H9 (cell line): ENCODE data around the gene MAP3K7CL. TPM values are rescaled to one million over a fixed set of nuclear protein-coding genes. Genes with fewer than 3 reads are reported as not detected.
A peak's percentile ranks its signal among the peaks of the same experiment; 100 is the strongest.

Source experiments
- DNase-seq: peaks from one replicate; pipeline ENCODE4 v3.0.0-alpha.2; 2017
- H2AFZ ChIP-seq: one replicate; pipeline ENCODE4 v1.6.1; 2013; ENCODE audit warnings: mild to moderate bottlenecking, low read length, control low read depth, moderate library complexity
- H2AK5ac ChIP-seq: 2 replicates; pipeline ENCODE4 v1.6.1; 2013; ENCODE audit warnings: low read length, control low read depth, mixed read lengths; ENCODE audit not compliant: insufficient read length
- H2BK120ac ChIP-seq: one replicate; pipeline ENCODE4 v1.6.1; 2013; ENCODE audit warnings: low read depth, mild to moderate bottlenecking, low read length, control low read depth, inconsistent platforms; ENCODE audit not compliant: poor library complexity, severe bottlenecking
- H2BK12ac ChIP-seq: 2 replicates; pipeline ENCODE4 v1.6.1; 2013; ENCODE audit warnings: low read length, control low read depth, mixed read lengths, low read depth; ENCODE audit not compliant: insufficient read length
- H2BK15ac ChIP-seq: 2 replicates; pipeline ENCODE4 v1.6.1; 2013; ENCODE audit warnings: low read depth, low read length, control low read depth
- H2BK20ac ChIP-seq: one replicate; pipeline ENCODE4 v1.6.1; 2013; ENCODE audit warnings: low read depth, mild to moderate bottlenecking, low read length, control low read depth, inconsistent platforms; ENCODE audit not compliant: poor library complexity, severe bottlenecking
- H2BK5ac ChIP-seq: 2 replicates; pipeline ENCODE4 v1.6.1; 2013; ENCODE audit warnings: low read length, control low read depth, mixed read lengths; ENCODE audit not compliant: insufficient read length
- H3K14ac ChIP-seq: 2 replicates; pipeline ENCODE4 v1.6.1; 2013; ENCODE audit warnings: low read length, control low read depth; ENCODE audit not compliant: insufficient read depth
- H3K18ac ChIP-seq: 2 replicates; pipeline ENCODE4 v1.6.1; 2013; ENCODE audit warnings: low read depth, mild to moderate bottlenecking, mixed read lengths, low read length, control low read depth; ENCODE audit not compliant: insufficient read length
- H3K23ac ChIP-seq: 2 replicates; pipeline ENCODE4 v1.6.1; 2013; ENCODE audit warnings: low read length, control low read depth, mixed read lengths, low read depth; ENCODE audit not compliant: insufficient read length
- H3K23me2 ChIP-seq: 2 replicates; pipeline ENCODE4 v1.6.1; 2013; ENCODE audit warnings: low read depth, mild to moderate bottlenecking, mixed read lengths, low read length, control low read depth; ENCODE audit not compliant: insufficient read length, poor library complexity, severe bottlenecking
- H3K27ac ChIP-seq: 2 replicates; pipeline ENCODE4 v1.5.1; 2013; ENCODE audit warnings: low read length, control low read depth, mixed read lengths, low read depth; ENCODE audit not compliant: insufficient read length
- H3K27me3 ChIP-seq: 2 replicates; pipeline ENCODE4 v1.6.1; 2013; ENCODE audit warnings: low read length, control low read depth, inconsistent platforms; ENCODE audit not compliant: insufficient read depth
- H3K4ac ChIP-seq: 2 replicates; pipeline ENCODE4 v1.6.1; 2013; ENCODE audit warnings: low read depth, mild to moderate bottlenecking, control low read depth, inconsistent platforms, low read length, moderate library complexity
- H3K4me1 ChIP-seq: 2 replicates; pipeline ENCODE4 v1.6.1; 2013; ENCODE audit warnings: low read length, control low read depth, inconsistent platforms; ENCODE audit not compliant: insufficient read depth
- H3K4me2 ChIP-seq: 2 replicates; pipeline ENCODE4 v1.6.1; 2013; ENCODE audit warnings: low read length, control low read depth, mixed read lengths; ENCODE audit not compliant: insufficient read length, insufficient read depth
- H3K56ac ChIP-seq: 2 replicates; pipeline ENCODE4 v1.6.1; 2013; ENCODE audit warnings: low read depth, mild to moderate bottlenecking, mixed read lengths, low read length, control low read depth; ENCODE audit not compliant: insufficient read length
- H3K79me1 ChIP-seq: 2 replicates; pipeline ENCODE4 v1.6.1; 2013; ENCODE audit warnings: low read depth, mild to moderate bottlenecking, moderate library complexity, low read length, control low read depth, inconsistent platforms; ENCODE audit not compliant: insufficient read depth, poor library complexity, severe bottlenecking
- H3K79me2 ChIP-seq: 2 replicates; pipeline ENCODE4 v1.6.1; 2013; ENCODE audit warnings: low read length, control low read depth, inconsistent platforms; ENCODE audit not compliant: insufficient read depth
- H3K9ac ChIP-seq: 2 replicates; pipeline ENCODE4 v1.6.1; 2013; ENCODE audit warnings: low read length, control low read depth, mixed read lengths; ENCODE audit not compliant: insufficient read length; ENCODE audit errors: extremely low read depth
- H3K9me3 ChIP-seq: one replicate; pipeline ENCODE4 v1.6.1; 2013; ENCODE audit warnings: low read depth, low read length, inconsistent platforms; ENCODE audit not compliant: control insufficient read depth
- H3T11ph ChIP-seq: one replicate; pipeline ENCODE4 v1.6.1; 2013; ENCODE audit warnings: mild to moderate bottlenecking, low read length, control low read depth, inconsistent platforms
- H4K20me1 ChIP-seq: one replicate; pipeline ENCODE4 v1.6.1; 2013; ENCODE audit not compliant: control insufficient read depth, insufficient read length, insufficient read depth
- H4K5ac ChIP-seq: 2 replicates; pipeline ENCODE4 v1.6.1; 2013; ENCODE audit warnings: low read depth, mild to moderate bottlenecking, mixed read lengths, low read length, control low read depth; ENCODE audit not compliant: insufficient read length
- H4K8ac ChIP-seq: replicated peaks from 2 replicates; pipeline ENCODE4 v1.6.1; 2013; ENCODE audit warnings: low read length, control low read depth, mixed read lengths, low read depth; ENCODE audit not compliant: insufficient read length
- H4K91ac ChIP-seq: 2 replicates; pipeline ENCODE4 v1.6.1; 2013; ENCODE audit warnings: low read depth, mild to moderate bottlenecking, moderate library complexity, mixed read lengths, low read length, control low read depth; ENCODE audit not compliant: insufficient read length
- H3K27ac Mint-ChIP-seq, 3 experiments: 2 replicates in 2 of 3; 3 replicates in 1 of 3; pipeline ENCODE4 v1.8.0; 2020 to 2021; ENCODE audit warnings: mixed read lengths in 3 of 3, mild to moderate bottlenecking in 1 of 3, moderate library complexity in 1 of 3
- H3K27me3 Mint-ChIP-seq: 2 replicates; pipeline ENCODE4 v1.8.0; 2021; ENCODE audit warnings: low read depth, mild to moderate bottlenecking, moderate library complexity, mixed read lengths
- H3K36me3 Mint-ChIP-seq, 3 experiments: 2 replicates in 2 of 3; 3 replicates in 1 of 3; pipeline ENCODE4 v1.8.0; 2020 to 2021; ENCODE audit warnings: low read depth in 3 of 3, mixed read lengths in 3 of 3; ENCODE audit not compliant: insufficient read depth in 1 of 3
- H3K4me1 Mint-ChIP-seq, 2 experiments: 2 replicates each; pipeline ENCODE4 v1.8.0; 2020; ENCODE audit warnings: mixed read lengths in 2 of 2
- H3K4me3 Mint-ChIP-seq, 2 experiments: 2 replicates in 1 of 2; 3 replicates in 1 of 2; pipeline ENCODE4 v1.8.0; 2020 to 2021; ENCODE audit warnings: mild to moderate bottlenecking in 2 of 2, mixed read lengths in 2 of 2, moderate library complexity in 1 of 2
- H3K9me3 Mint-ChIP-seq, 2 experiments: 2 replicates in 1 of 2; 3 replicates in 1 of 2; pipeline ENCODE4 v1.8.0; 2020; ENCODE audit warnings: mild to moderate bottlenecking in 2 of 2, mixed read lengths in 2 of 2, moderate library complexity in 1 of 2
- CTCF ChIP-seq: fragments of 200-600 bp; sonication (generic); conservative IDR thresholded peaks from 3 replicates; pipeline ENCODE4 v1.8.0; 2021; ENCODE audit warnings: antibody characterized with exemption, mild to moderate bottlenecking
- WGBS: extraction: QIAGEN DNeasy Blood & Tissue Kit; methylation state at CpG from one replicate; pipeline ENCODE4 v1.1.7; 2013; ENCODE audit warnings: missing lambda C conversion rate, low lambda C conversion rate, mixed read lengths; ENCODE audit not compliant: insufficient read length; ENCODE audit errors: extremely low coverage; 5-methylcytosine and 5-hydroxymethylcytosine counted together
- total RNA-seq: library from RNA; stranded (reverse); gene quantifications from 2 replicates; pipeline ENCODE4 v1.2.1, GENCODE V29; 2021

Gene MAP3K7CL
- total RNA-seq, 1 experiment from 2014 or later, result not detected

GRCh38 chr21:29221253-29221744 lies 90.9 kb downstream of the MAP3K7CL start:
- Histone ChIP-seq H2BK120ac (no peak overlapping the region), H2AK5ac (no peak overlapping the region), H4K91ac (no peak overlapping the region), H3K9me3 (no peaks in the 10 kb centered on the region), H4K5ac (no peak overlapping the region), H3K18ac (no peak overlapping the region), H3K23ac (no peak overlapping the region), H3K27me3 (no peaks in the 10 kb centered on the region), H3K4ac (no peak overlapping the region), H2BK20ac (no peak overlapping the region), H3K4me2 (no peak overlapping the region), H2BK5ac (no peak overlapping the region), H4K20me1 (no peaks in the 10 kb centered on the region), H2BK12ac (no peak overlapping the region), H4K8ac (no peak overlapping the region), H3K56ac (no peak overlapping the region), H3K4me1 (no peaks in the 10 kb centered on the region), H2AFZ (no peak overlapping the region), H2BK15ac (no peak overlapping the region), H3K79me2 (no peaks in the 10 kb centered on the region), H3K79me1 (no peaks in the 10 kb centered on the region), H3K9ac (no peak overlapping the region), H3K23me2 (no peaks in the 10 kb centered on the region), H3T11ph (no peak overlapping the region), H3K27ac (no peak overlapping the region), H3K14ac (no peak overlapping the region)
- Mint-ChIP-seq H3K9me3 (no peaks in the 10 kb centered on the region), H3K4me3 (no peak overlapping the region), H3K27ac (peak overlapping the region in 1 of 3 experiments; percentile 54; a peak in 1 of 7 replicates), H3K27me3 (no peaks in the 10 kb centered on the region; the same call in 1 of the 2 replicates), H3K4me1 (no peaks in the 10 kb centered on the region; a peak in 1 of 4 replicates), H3K36me3 (no peaks in the 10 kb centered on the region)
- DNase-seq, result no peak
- no CpG with 5 or more reads among the region's 5 CpGs for WGBS
- TF ChIP-seq CTCF, result no peak
